HL-60/S4 (cell line): ENCODE measurements around the gene GNB5.

ENCODE experiments used
- in situ Hi-C: fragments of 300-500 bp; cut with MboI; formaldehyde crosslinking; loops from 2 replicates; pipeline ENCODE4 v1.14.3; 2022; ENCODE audit warnings: low sequenced_read_pairs

The GNB5 gene

GRCh38 chr15:52115598-52116427, 75.4 kb downstream of the GNB5 start:
- in situ Hi-C loops, result no loop called here

- in situ Hi-C loops, result no loop called here
Measured at GRCh38 chr15:52114261-52115055, 76.7 kb downstream of the GNB5 start.

GRCh38 chr15:52113708-52114107, 77.5 kb downstream of the GNB5 start:
- in situ Hi-C loops, result no loop called here

- in situ Hi-C loops, result no loop called here
Measured at GRCh38 chr15:52113235-52113634, 78.0 kb downstream of the GNB5 start.

GRCh38 chr15:52112203-52112750, 78.9 kb downstream of the GNB5 start:
- in situ Hi-C loops, result no loop called here

- in situ Hi-C loops, result no loop called here
Measured at GRCh38 chr15:52111517-52112202, 79.5 kb downstream of the GNB5 start.

GRCh38 chr15:52109559-52110451, 81.4 kb downstream of the GNB5 start:
- in situ Hi-C loops, result no loop called here

GRCh38 chr15:52107238-52107637, 84.0 kb downstream of the GNB5 start:
- in situ Hi-C loops, result no loop called here

- in situ Hi-C loops, result no loop called here
Measured at GRCh38 chr15:52106641-52107040, 84.6 kb downstream of the GNB5 start.

GRCh38 chr15:52105846-52106245, 85.3 kb downstream of the GNB5 start:
- in situ Hi-C loops, result no loop called here

- in situ Hi-C loops, result no loop called here
Measured at GRCh38 chr15:52104532-52105004, 86.6 kb downstream of the GNB5 start.

GRCh38 chr15:52103217-52104207, 87.7 kb downstream of the GNB5 start:
- in situ Hi-C loops, result no loop called here

GRCh38 chr15:52102463-52102862, 88.7 kb downstream of the GNB5 start:
- in situ Hi-C loops, result no loop called here

- in situ Hi-C loops, result no loop called here
Measured at GRCh38 chr15:52101542-52102323, 89.5 kb downstream of the GNB5 start.

- in situ Hi-C loops, result no loop called here
Measured at GRCh38 chr15:52100807-52101442, 90.3 kb downstream of the GNB5 start.

- in situ Hi-C loops, result no loop called here
Measured at GRCh38 chr15:52099651-52100272, 91.4 kb downstream of the GNB5 start.

GRCh38 chr15:52098323-52098722, 92.9 kb downstream of the GNB5 start:
- in situ Hi-C loops, result no loop called here
